Heart left ventricle (tissue), 16 donors: ENCODE measurements around the gene SLC15A2. TPM values are rescaled to one million over a fixed set of nuclear protein-coding genes. Genes with fewer than 3 reads are reported as not detected.

ENCODE experiments used
- ATAC-seq, 4 donors: fragments of 200-7000 bp; cut with Tn5 transposase; one replicate each; pipeline ENCODE4 v1.9.1; 2020 to 2022; ENCODE audit warnings: moderate library complexity in 4 of 4, mild to moderate bottlenecking in 3 of 4, moderate number of reproducible peaks in 1 of 4
- DNase-seq, 5 donors: peaks; one replicate each; pipeline ENCODE4 v3.0.0-alpha.2; 2020
- H3K27ac ChIP-seq, 12 donors: fragments of 200-600 bp; sonication (generic) in 4 of 12; one replicate each; pipeline versions ENCODE4 v1.5.0 to v1.8.0; 2016 to 2022; ENCODE audit warnings: mild to moderate bottlenecking in 2 of 12
- H3K27me3 ChIP-seq, 9 donors: fragments of 200-600 bp; sonication (generic) in 2 of 9; one replicate each; pipeline versions ENCODE4 v1.5.1 to v1.8.0; 2016 to 2022; ENCODE audit warnings: mild to moderate bottlenecking in 3 of 9
- H3K36me3 ChIP-seq, 9 donors: fragments of 200-600 bp; sonication (generic) in 2 of 9; one replicate each; pipeline versions ENCODE4 v1.5.0 to v1.8.0; 2018 to 2022; ENCODE audit warnings: mild to moderate bottlenecking in 2 of 9
- H3K4me1 ChIP-seq, 12 donors: fragments of 200-600 bp; sonication (generic) in 4 of 12; one replicate each; pipeline versions ENCODE4 v1.5.0 to v1.8.0; 2016 to 2022; ENCODE audit warnings: mild to moderate bottlenecking in 3 of 12
- H3K4me3 ChIP-seq, 12 donors: fragments of 200-600 bp; sonication (generic) in 4 of 12; one replicate each; pipeline versions ENCODE4 v1.5.0 to v1.8.0; 2017 to 2022; ENCODE audit warnings: mild to moderate bottlenecking in 9 of 12, moderate library complexity in 4 of 12
- H3K9me3 ChIP-seq, 12 donors: fragments of 200-600 bp; sonication (generic) in 4 of 12; one replicate each; pipeline versions ENCODE4 v1.5.0 to v1.8.0; 2016 to 2022; ENCODE audit warnings: mild to moderate bottlenecking in 1 of 12
- POLR2A ChIP-seq, 2 donors: fragments of 450-650 bp; IDR thresholded peaks; one replicate each; pipeline ENCODE4 v1.6.1; 2017; ENCODE audit warnings: antibody characterized with exemption in 2 of 2, mild to moderate bottlenecking in 2 of 2, moderate library complexity in 2 of 2
- whole genome bisulfite sequencing, 4 donors: extraction: QIAGEN DNeasy Blood & Tissue Kit in 2 of 4; methylation state at CpG; one replicate each; pipeline versions ENCODE4 v1.1.5 to v1.1.7; 2013 to 2018; 5-methylcytosine and 5-hydroxymethylcytosine counted together
- intact Hi-C, 10 donors: fragments of 100-400 bp; cut with DNase I; formaldehyde crosslinking; loops; one replicate each; pipeline versions ENCODE4 v1.11.1 to v1.14.2; 2022
- polyA plus RNA-seq, 2 donors: library from polyadenylated mRNA; stranded (reverse); fragments of 200-250 nt; gene quantifications; one replicate each; pipeline ENCODE4 v1.2.3, GENCODE V29; 2013
- total RNA-seq, 9 donors: library from RNA; depleted of rRNA in 2 of 9; stranded (reverse); fragments of >200 nt in 2 of 9; fragmentation: NEBNext Ultra II Directional in 3 of 9; extraction: Animal tissue kit (Norgen Biotek cat#: 25700) in 3 of 9; gene quantifications; one replicate each; pipeline versions ENCODE4 v1.1.0 to v1.2.4, GENCODE V29; 2016 to 2023
- TF ChIP-seq, protein P1 (sequence below), 12 donors: fragments of 200-600 bp; sonication (generic) in 4 of 12; IDR thresholded peaks; one replicate each; pipeline versions ENCODE4 v1.5.0 to v1.8.0; 2018 to 2022; ENCODE audit warnings: antibody characterized with exemption in 12 of 12, mild to moderate bottlenecking in 5 of 12
- donor health status: ischemic (EF 13 %, LVEDD 7.1; RV severe dilation, severe dysfunction).
- donor health status: healthy with polysubstance abuse.
- donor health status: DM: no; HTN: yes; CAD: no.
- donor health status: DM: no; HTN: no; CAD: no.
- donor health status: ischemic (EF 25% LVEDD 6.9; RV normal size, moderate dysfunction).
- donor health status: ischemic (EF 25% LVEDD 5.7; RV mildly dilated, moderate dysfunction).
- donor health status: healthy.
- donor health status: DM: yes; HTN: yes; CAD: no.
- donor health status: ischemic (EF 35%, LVEDD 5.7; RV mildly dilated, moderate dysfunction).
- donor health status: nonischemic (EF 11% LVEDD 7.7; RV severe dilation, severe dysfunction).
- donor health status: DM: yes; HTN: yes; CAD: no.
- donor health status: PGD.
- donor health status: ischemic (EF 29% LVEDD 5.4; RV normal size, mild dysfunction).
- donor health status: nonischemic (EF 23%, LVEDD 6.1; RV moderate dilation, normal function).

Gene SLC15A2
- total and polyA plus RNA-seq, 11 donors, result 0.22 to 7.6 (median 2.9) TPM

DNA sequence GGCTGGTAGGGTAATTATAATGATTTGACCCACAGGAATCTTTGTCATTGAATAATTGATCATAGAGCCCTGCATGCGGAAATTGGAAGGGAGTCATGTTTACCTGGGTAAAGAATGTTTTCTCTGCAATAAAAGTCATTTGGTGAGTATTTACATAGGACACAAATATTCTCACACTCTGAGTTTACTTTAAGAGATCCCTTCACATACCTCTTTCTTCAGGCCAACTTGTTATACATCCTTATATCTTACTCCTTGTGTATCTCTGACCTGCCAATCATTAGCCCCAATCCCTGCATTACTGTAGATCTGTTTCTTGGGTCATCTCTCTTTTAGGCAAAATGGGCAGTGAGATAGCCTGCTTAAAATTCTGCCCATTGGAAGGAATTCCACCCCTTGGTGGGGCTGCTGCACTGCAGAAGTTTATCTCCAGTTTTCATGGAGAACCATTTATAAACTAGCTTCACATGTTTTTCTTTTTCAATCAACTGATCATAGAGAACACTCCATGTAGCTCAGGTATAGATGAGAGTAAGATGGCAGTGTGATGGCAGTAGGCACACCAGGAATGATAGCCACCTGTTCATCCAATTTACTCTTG is 81.6 kb downstream of the SLC15A2 start:
- intact Hi-C loops, result no loop called here
- ATAC-seq, result no peak
- no peak for DNase-seq
- Histone ChIP-seq H3K4me1 (peaks cover 0 to 7% (median 0%) of the 10 kb centered on the region in 12 donors), H3K9me3 (peaks cover 0 to 16% (median 3%) of the 10 kb centered on the region in 12 donors), H3K27ac (no peak overlapping the region), H3K4me3 (no peak overlapping the region), H3K27me3 (no peaks in the 10 kb centered on the region), H3K36me3 (no peaks in the 10 kb centered on the region)
- WGBS, 4 donors, result 92 to 97% (median 95%) methylated on average over 1 of the region's 1 CpG
- TF ChIP-seq, protein P1, sequence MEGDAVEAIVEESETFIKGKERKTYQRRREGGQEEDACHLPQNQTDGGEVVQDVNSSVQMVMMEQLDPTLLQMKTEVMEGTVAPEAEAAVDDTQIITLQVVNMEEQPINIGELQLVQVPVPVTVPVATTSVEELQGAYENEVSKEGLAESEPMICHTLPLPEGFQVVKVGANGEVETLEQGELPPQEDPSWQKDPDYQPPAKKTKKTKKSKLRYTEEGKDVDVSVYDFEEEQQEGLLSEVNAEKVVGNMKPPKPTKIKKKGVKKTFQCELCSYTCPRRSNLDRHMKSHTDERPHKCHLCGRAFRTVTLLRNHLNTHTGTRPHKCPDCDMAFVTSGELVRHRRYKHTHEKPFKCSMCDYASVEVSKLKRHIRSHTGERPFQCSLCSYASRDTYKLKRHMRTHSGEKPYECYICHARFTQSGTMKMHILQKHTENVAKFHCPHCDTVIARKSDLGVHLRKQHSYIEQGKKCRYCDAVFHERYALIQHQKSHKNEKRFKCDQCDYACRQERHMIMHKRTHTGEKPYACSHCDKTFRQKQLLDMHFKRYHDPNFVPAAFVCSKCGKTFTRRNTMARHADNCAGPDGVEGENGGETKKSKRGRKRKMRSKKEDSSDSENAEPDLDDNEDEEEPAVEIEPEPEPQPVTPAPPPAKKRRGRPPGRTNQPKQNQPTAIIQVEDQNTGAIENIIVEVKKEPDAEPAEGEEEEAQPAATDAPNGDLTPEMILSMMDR (IDR thresholded peaks at IDR 0.05), result no peak
- no peak for TF ChIP-seq POLR2A (IDR thresholded peaks at IDR 0.05)

DNA sequence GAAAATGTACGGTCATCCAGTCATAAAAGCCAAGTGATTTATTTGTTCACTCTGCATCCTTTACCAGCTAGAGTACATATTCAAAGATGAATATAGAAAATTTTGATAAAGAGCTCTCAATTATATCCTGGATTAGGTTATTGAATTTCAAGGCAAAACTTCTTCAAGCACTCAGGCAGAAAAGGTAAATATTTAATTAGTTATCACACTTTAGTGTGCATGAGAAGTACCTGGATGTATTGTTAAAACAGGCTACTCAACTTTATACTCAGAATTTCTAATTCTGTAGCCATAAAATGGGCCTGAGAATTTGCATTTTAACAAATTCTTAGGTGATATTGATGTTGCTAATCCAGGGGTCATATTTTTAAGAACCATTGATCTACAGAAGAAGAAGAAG is 82.5 kb downstream of the SLC15A2 start:
- no peak for ATAC-seq
- 94 to 100% (median 98%) methylated on average over 1 of the region's 1 CpG for WGBS, 4 donors

DNA sequence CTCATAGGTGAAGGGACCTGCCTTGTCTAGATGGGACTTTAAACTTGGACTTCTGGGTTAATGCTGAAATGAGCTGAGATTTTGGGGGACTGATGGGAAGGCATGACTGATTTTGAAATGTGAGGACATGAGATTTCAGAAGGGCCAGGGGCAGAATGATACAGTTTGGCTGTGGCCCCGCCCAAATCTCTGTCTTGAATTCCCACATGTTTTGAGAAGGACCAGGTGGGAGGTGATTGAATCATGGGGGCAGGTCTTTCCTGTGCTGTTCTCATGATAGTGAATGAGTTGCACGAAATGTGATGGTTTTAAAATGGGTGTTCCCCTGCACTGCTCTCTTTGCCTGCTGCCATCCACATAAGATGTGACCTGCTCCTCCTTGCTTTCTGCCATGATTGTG is 85.0 kb downstream of the SLC15A2 start:
- no peak overlapping the region for H3K4me3 ChIP-seq
- peaks cover 0 to 31% (median 15%) of the 10 kb centered on the region in 12 donors for H3K9me3 ChIP-seq
- ATAC-seq (no peak), DNase-seq (no peak)
- no peak overlapping the region for H3K27ac ChIP-seq
- TF ChIP-seq POLR2A (IDR thresholded peaks at IDR 0.05), result no peak
- TF ChIP-seq, protein P1 (IDR thresholded peaks at IDR 0.05), result no peak
- no peaks in the 10 kb centered on the region for H3K27me3 ChIP-seq
- intact Hi-C loops, result no loop called here
- peaks cover 0 to 7% (median 0%) of the 10 kb centered on the region in 12 donors for H3K4me1 ChIP-seq
- 66 to 84% (median 74%) methylated on average over 2 of the region's 2 CpGs for WGBS, 4 donors
- H3K36me3 ChIP-seq, result no peaks in the 10 kb centered on the region

More for the DNA sequence above, 82.5 kb downstream of the SLC15A2 start:
- H3K36me3 ChIP-seq, result no peaks in the 10 kb centered on the region
- H3K9me3 ChIP-seq, result peaks cover 0 to 16% (median 3%) of the 10 kb centered on the region in 12 donors
- TF ChIP-seq, protein P1 (IDR thresholded peaks at IDR 0.05), result no peak
- no peak for TF ChIP-seq POLR2A (IDR thresholded peaks at IDR 0.05)
- H3K4me3 ChIP-seq, result no peak overlapping the region
- H3K4me1 ChIP-seq, result peaks cover 0 to 7% (median 0%) of the 10 kb centered on the region in 12 donors
- intact Hi-C loops, result no loop called here
- H3K27ac ChIP-seq, result no peak overlapping the region
- no peak for DNase-seq
- H3K27me3 ChIP-seq, result no peaks in the 10 kb centered on the region

DNA sequence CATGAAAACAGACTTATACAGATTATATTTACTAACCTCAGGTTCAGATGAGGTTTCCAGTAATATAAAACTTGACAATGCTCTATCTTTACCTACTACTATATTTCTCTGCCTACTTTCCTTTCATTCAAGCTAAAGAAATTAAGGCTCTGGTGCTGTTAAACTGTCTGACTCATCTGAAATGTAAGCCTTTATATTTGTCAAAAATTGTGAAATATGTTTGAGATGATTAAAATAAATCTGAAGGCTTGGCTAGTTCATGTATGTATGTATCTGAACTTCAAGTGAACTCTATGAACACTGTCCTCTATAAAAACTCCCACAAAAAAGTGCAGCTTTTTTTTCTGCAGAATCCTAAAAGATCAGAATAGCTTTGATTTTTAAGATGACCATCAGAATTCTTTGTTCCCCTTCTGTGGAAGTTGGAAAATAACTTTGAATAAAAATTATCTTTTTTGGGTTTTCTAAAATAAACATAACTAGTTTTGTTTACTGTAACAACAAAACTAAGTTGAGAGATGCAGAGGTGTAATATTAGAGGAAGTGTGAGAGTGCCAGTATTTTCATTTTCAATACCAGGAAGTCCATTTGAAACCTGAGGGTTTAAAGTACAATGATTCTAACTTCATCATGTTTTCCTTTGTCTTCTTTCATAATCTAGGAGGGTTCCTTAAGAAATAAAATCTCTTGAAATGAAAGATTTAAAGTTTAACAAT is 85.7 kb downstream of the SLC15A2 start:
- Histone ChIP-seq H3K36me3 (no peaks in the 10 kb centered on the region), H3K4me3 (no peak overlapping the region), H3K27ac (no peak overlapping the region), H3K27me3 (no peaks in the 10 kb centered on the region), H3K4me1 (peaks cover 0 to 10% (median 0%) of the 10 kb centered on the region in 12 donors), H3K9me3 (peaks cover 0 to 26% (median 14%) of the 10 kb centered on the region in 12 donors)
- intact Hi-C loops, result no loop called here
- no peak for TF ChIP-seq POLR2A (IDR thresholded peaks at IDR 0.05)
- TF ChIP-seq, protein P1 (IDR thresholded peaks at IDR 0.05), result no peak
- no peak for ATAC-seq
- DNase-seq, result no peak
